LNCaP clone FGC (cell line): ENCODE data around the gene APPL2.
"Not testable (repeated sequence)": the region's sequence is repeated elsewhere in the genome, so short reads cannot be mapped to it uniquely, and the experiment has no call there.

Source experiments
- DNase-seq: peaks from one replicate; pipeline ENCODE4 v3.0.0-alpha.2; 2011; ENCODE audit warnings: low read depth
- H3K4me3 ChIP-seq: 2 replicates; pipeline ENCODE4 v1.5.1; 2011; ENCODE audit warnings: mild to moderate bottlenecking, low read depth, low read length, control low read depth
- CTCF ChIP-seq: IDR thresholded peaks from 2 replicates; pipeline ENCODE4 v1.5.1; 2012; ENCODE audit warnings: mild to moderate bottlenecking; ENCODE audit not compliant: control insufficient read depth, insufficient read depth; ENCODE audit errors: extremely low read depth

Gene APPL2

GRCh38 chr12:105198961-105199360 is 37.0 kb downstream of the APPL2 start:
- no peak overlapping the region for H3K4me3 ChIP-seq
- DNase-seq: no peak
- no peak for TF ChIP-seq CTCF

GRCh38 chr12:105196090-105196489 is 39.9 kb downstream of the APPL2 start:
- no peak overlapping the region for H3K4me3 ChIP-seq
- DNase-seq: no peak
- TF ChIP-seq CTCF: no peak

DNA sequence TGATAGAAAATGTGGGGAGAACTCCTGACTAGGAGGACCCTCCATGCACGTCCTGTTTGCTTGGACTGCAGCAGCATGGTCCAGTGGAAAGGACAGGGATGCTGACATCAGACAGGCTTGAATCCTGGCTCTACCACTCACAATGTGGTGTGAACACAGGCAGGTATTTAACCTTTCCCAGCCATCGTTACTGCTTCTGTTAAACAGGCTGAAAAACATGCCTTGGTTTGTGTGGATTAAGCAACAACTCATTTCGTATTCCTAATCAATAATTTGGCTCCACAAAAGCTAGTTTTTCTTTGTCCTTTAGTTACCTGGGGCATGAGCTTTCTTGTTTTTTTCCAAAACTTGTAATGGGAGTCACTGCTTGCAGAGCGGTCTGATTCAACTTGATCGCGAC is 41.0 kb downstream of the APPL2 start:
- no peak overlapping the region for H3K4me3 ChIP-seq
- no peak for DNase-seq
- no peak for TF ChIP-seq CTCF

DNA sequence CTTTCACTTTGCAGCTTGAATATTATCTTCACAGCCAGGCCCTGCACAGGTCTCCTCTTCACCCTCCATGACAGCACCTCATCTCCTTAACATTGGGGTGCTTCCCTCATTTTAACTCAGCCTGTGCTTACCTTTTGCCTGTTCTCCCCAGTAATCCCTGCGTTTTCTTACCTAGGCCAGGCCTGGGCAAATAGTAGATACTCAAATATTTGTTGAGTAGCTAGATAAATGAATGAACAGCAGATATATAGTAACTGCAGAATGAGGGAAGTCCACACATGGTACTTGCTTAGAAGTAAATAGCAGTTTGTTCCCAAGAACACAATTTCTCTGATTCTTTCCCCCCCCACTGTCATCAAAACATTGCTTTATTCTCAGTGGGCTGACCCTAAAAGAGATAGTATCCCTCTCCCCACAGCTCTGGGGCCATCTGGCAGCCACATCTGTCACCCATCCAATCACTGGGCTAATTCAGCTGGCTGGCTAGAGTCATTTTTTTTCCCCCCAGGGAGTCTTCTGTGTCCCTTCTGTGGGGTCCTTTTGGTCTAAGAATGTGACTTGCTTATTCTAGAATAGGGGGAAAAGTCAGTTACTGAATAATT is 43.2 kb downstream of the APPL2 start:
- DNase-seq: no peak
- no peak overlapping the region for H3K4me3 ChIP-seq
- TF ChIP-seq CTCF: no peak

DNA sequence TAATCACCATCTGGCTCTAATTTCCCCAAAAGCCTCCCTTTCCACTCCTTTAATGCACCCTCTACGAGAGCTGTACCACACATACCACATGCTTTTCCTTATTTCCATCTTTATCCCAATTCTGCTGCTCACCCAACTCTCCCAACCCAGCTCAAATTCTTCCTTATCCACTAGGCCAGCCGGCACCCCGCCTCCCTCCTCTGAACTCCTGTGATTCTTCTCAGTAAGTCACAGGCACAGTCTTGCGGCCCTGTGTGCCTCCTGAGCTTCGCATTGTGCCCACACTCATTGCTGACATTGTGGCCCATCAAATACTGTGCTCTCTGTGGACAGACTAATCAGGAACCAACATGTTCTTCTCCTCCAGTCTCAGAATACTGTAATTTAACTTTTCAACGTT is 45.4 kb downstream of the APPL2 start:
- no peak overlapping the region for H3K4me3 ChIP-seq
- DNase-seq: no peak
- no peak for TF ChIP-seq CTCF

DNA sequence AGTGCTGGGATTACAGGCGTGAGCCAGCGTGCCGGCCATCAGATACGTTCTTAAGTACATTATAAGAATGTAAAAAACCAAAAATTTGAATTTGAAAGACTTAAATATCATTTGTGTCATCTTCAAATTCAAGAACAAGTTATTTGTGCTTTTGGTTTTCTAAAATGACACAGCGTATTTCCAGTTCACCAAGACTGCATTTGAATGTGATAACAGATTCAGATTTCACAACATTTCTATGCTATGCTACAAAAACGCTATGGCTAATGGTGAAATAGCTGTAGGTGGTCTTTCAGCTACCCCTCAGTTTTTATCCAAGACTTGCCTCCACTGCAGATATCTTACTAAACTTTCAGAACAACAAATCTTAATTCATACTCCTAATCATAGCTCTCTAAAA is 46.7 kb downstream of the APPL2 start:
- no peak for DNase-seq
- H3K4me3 ChIP-seq: no peak overlapping the region
- no peak for TF ChIP-seq CTCF

DNA sequence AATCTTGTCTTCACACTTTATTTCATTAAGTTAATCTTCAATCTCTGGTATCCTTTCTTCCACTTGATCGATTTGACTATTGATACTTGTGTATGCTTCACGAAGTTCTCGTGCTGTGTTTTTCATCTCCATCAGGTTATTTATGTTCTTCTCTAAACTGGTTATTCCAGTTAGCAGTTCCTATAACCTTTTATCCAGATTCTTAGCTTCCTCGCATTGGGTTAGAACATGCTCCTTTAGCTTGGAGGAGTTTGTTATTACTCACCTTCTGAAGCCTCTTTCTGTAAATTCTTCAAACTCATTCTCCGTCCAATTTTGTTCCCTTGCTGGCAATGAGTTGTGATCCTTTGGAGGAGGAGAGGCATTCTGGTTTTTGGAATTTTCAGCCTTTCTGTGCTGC is 52.0 kb downstream of the APPL2 start:
- not testable (repeated sequence) for DNase-seq, H3K4me3 ChIP-seq

GRCh38 chr12:105183406-105183805 is 52.6 kb downstream of the APPL2 start:
- DNase-seq, H3K4me3 ChIP-seq: not testable (repeated sequence)

DNA sequence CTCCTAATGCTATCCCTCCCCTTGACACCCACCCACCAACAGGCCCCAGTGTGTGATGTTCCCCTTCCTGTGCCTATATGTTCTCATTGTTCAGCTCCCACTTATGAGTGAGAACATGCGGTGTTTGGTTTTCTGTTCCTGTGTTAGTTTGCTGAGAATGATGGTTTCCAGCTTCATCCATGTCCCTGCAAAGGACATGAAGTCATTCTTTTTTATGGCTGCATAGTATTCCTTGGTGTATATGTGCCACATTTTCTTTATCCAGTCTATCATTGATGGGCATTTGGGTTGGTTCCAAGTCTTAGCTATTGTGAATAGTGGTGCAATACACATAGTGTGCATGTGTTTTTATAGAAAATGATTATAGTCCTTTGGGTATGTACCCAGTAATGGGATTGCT is 56.9 kb downstream of the APPL2 start:
- DNase-seq, H3K4me3 ChIP-seq: not testable (repeated sequence)
